ENCODE data around the gene ACBD4. TPM values are rescaled to one million over a fixed set of nuclear protein-coding genes. Genes with fewer than 3 reads are reported as not detected.

Gene ACBD4
- total RNA-seq, 2 experiments from 2014 or later, result 24.8 to 26.3 TPM

DNA sequence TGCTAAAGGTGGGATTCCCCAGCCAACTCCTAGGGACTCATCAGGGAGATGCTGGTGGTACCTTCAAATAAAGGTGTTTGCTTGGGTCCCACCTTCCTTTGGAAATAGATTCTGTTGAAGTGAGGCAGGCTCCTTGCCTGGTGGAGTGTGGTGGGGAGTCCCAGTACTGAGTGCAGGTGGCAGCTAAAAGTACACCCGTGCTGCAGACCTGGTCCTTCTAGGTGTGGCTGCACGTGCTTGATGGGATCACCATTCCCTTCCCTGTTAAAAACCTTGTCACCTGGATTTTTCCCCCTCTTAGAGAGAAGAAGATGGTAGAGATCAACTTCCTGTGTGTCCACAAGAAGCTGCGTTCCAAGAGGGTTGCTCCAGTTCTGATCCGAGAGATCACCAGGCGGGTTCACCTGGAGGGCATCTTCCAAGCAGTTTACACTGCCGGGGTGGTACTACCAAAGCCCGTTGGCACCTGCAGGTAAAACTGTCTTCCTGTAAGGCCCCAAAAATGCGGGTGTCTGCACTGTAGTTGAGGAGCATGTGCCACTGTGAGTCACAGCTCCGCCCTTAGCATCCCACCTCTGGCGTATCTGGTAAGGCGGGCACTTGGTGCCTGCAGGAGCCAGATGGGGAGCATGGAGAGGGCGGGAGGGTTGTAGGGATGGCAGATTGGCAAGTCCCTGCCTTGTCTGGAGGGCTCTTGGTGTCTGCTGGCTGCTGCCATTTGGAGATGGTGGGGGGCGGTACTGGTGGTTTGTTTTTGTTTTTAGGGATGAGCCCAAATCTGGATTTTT, 37.2 kb upstream of the ACBD4 start:
- TF ChIP-seq, protein P1, sequence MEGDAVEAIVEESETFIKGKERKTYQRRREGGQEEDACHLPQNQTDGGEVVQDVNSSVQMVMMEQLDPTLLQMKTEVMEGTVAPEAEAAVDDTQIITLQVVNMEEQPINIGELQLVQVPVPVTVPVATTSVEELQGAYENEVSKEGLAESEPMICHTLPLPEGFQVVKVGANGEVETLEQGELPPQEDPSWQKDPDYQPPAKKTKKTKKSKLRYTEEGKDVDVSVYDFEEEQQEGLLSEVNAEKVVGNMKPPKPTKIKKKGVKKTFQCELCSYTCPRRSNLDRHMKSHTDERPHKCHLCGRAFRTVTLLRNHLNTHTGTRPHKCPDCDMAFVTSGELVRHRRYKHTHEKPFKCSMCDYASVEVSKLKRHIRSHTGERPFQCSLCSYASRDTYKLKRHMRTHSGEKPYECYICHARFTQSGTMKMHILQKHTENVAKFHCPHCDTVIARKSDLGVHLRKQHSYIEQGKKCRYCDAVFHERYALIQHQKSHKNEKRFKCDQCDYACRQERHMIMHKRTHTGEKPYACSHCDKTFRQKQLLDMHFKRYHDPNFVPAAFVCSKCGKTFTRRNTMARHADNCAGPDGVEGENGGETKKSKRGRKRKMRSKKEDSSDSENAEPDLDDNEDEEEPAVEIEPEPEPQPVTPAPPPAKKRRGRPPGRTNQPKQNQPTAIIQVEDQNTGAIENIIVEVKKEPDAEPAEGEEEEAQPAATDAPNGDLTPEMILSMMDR (IDR thresholded peaks at IDR 0.05), result no peak
- no peak overlapping the region for H3K27ac Mint-ChIP-seq
- no peaks in the 10 kb centered on the region for H3K9me3 Mint-ChIP-seq
- H3K4me1 ChIP-seq (ENCODE audit: insufficient read depth, low read length), result no peaks in the 10 kb centered on the region
- H3K36me3 Mint-ChIP-seq (ENCODE audit: low read depth), result peaks cover 79% of the 10 kb centered on the region
- H3K27me3 ChIP-seq (ENCODE audit: control insufficient read depth in 1 of 2, insufficient read depth in 2 of 2, low read length in 2 of 2), result no peaks in the 10 kb centered on the region
- H3K4me3 ChIP-seq (ENCODE audit: low read length), result no peak overlapping the region
- H3K36me3 ChIP-seq (ENCODE audit: insufficient read depth, low read length), result peaks cover 88% of the 10 kb centered on the region
- ATAC-seq (ENCODE audit: poor library complexity) (no peak), DNase-seq (no peak)
- intact Hi-C loops (cut with DNase I, micrococcal nuclease), result loop anchor here in 1 of 2 experiments (2.0 to 5.0 kb wide), 2 partner anchors 76 to 175 kb away; no protein-coding TSS in a partner anchor
- H3K4me3 Mint-ChIP-seq, result no peak overlapping the region
- peaks cover 7% of the 10 kb centered on the region for H3K4me1 Mint-ChIP-seq (ENCODE audit: low read depth)
- no peaks in the 10 kb centered on the region for H3K9me3 ChIP-seq (ENCODE audit: control insufficient read depth in 1 of 2, insufficient read depth in 1 of 2, low read length in 2 of 2)
- ChIA-PET POLR2A (no interaction called here), CTCF (interaction anchor here (1.0 to 1.7 kb wide), 8 partner anchors 14 to 319 kb away, joined by 3 to 7 read pairs (median 5); no protein-coding TSS in a partner anchor)
- H3K27ac ChIP-seq (ENCODE audit: low read depth in 1 of 2, low read length in 2 of 2), result no peak overlapping the region
- no peaks in the 10 kb centered on the region for H3K27me3 Mint-ChIP-seq

DNA sequence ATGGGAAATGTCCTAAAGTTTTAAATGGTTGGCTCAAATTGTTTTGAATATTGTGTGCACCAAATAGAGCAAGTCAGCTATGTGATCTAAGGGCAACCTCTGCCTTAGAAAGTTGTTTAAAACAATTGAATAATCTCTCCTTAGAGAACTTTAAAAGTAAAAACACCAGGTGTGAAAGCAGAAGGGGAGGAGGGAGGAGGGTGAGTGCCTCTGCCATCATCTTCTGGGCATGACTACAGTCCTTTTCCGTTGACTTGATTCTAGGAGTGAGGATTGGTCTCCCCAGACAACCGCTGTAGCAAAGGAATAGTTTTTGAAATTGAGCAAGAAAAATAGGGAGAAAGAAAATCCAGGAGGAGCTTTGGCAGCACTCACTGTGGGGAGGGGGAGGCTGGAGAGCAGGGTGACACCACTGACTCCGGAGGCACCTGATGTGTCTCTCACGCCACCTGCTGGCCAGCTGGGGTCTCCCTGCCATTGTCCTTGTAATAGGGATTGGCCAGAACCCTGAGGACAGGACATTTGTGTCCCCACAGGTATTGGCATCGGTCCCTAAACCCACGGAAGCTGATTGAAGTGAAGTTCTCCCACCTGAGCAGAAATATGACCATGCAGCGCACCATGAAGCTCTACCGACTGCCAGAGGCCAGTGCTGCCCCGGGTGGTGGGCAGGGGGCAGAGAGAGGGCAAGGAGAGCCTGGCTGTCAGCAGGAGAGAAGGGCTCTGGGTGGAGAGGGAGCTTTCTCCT, 36.4 kb upstream of the ACBD4 start:
- ChIA-PET POLR2A (interaction anchor here (0.7 kb wide), 2 partner anchors 48 to 51 kb away, joined by 3 read pairs; no protein-coding TSS in a partner anchor), CTCF (interaction anchor here (0.6 to 1.7 kb wide), 11 partner anchors 10 to 324 kb away, joined by 3 to 7 read pairs (median 4); no protein-coding TSS in a partner anchor)
- H3K27me3 ChIP-seq (ENCODE audit: control insufficient read depth in 1 of 2, insufficient read depth in 2 of 2, low read length in 2 of 2), result no peaks in the 10 kb centered on the region
- TF ChIP-seq, protein P1 (IDR thresholded peaks at IDR 0.05), result peak; percentile 91
- Mint-ChIP-seq H3K27ac (no peak overlapping the region), H3K27me3 (no peaks in the 10 kb centered on the region), H3K36me3 (ENCODE audit: low read depth) (peaks cover 78% of the 10 kb centered on the region), H3K9me3 (no peaks in the 10 kb centered on the region), H3K4me1 (ENCODE audit: low read depth) (peaks cover 7% of the 10 kb centered on the region), H3K4me3 (no peak overlapping the region)
- DNase-seq, result peak; percentile 61 to 86 (median 72)
- intact Hi-C loops (cut with DNase I, micrococcal nuclease), result loop anchor here (1.0 to 5.0 kb wide), 3 partner anchors 77 to 324 kb away; no protein-coding TSS in a partner anchor
- peaks cover 88% of the 10 kb centered on the region for H3K36me3 ChIP-seq (ENCODE audit: insufficient read depth, low read length)
- H3K27ac ChIP-seq (ENCODE audit: low read depth in 1 of 2, low read length in 2 of 2), result no peak overlapping the region
- H3K9me3 ChIP-seq (ENCODE audit: control insufficient read depth in 1 of 2, insufficient read depth in 1 of 2, low read length in 2 of 2), result no peaks in the 10 kb centered on the region
- H3K4me3 ChIP-seq (ENCODE audit: low read length), result no peak overlapping the region
- no peaks in the 10 kb centered on the region for H3K4me1 ChIP-seq (ENCODE audit: insufficient read depth, low read length)
- ATAC-seq (ENCODE audit: poor library complexity), result peak; percentile 90

DNA sequence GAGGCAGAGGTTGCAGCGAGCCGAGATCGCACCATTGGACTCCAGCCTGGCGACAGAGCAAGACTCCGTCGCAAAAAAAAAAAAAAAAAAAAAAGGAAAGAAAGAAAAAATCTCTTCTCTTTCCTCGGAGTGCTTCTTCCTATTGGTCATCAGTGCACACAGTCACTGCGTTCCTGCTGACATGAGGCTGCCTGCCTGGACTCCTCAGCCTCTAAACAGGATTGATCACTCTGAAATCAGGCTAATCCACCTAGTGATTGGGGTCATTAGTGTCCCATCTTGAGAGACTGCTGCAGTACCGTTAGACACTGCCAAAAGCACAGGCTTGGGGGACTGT, 34.0 kb upstream of the ACBD4 start:
- CTCF ChIA-PET, result no interaction called here
- intact Hi-C loops (cut with DNase I, micrococcal nuclease), result loop anchor here in 1 of 2 experiments (2.0 kb wide), 1 partner anchor 331 kb away; no protein-coding TSS in a partner anchor
- peaks cover 89% of the 10 kb centered on the region for H3K36me3 ChIP-seq (ENCODE audit: insufficient read depth, low read length)
- no peak overlapping the region for H3K27ac Mint-ChIP-seq
- ATAC-seq (ENCODE audit: poor library complexity) (no peak), DNase-seq (no peak)
- H3K27ac ChIP-seq (ENCODE audit: low read depth in 1 of 2, low read length in 2 of 2), result no peak overlapping the region
- peaks cover 83% of the 10 kb centered on the region for H3K36me3 Mint-ChIP-seq (ENCODE audit: low read depth)
- no peaks in the 10 kb centered on the region for H3K27me3 ChIP-seq (ENCODE audit: control insufficient read depth in 1 of 2, insufficient read depth in 2 of 2, low read length in 2 of 2)
- no peaks in the 10 kb centered on the region for H3K9me3 Mint-ChIP-seq
- H3K4me1 ChIP-seq (ENCODE audit: insufficient read depth, low read length), result no peaks in the 10 kb centered on the region
- peaks cover 7% of the 10 kb centered on the region for H3K4me1 Mint-ChIP-seq (ENCODE audit: low read depth)
- POLR2A ChIA-PET, result no interaction called here
- no peaks in the 10 kb centered on the region for H3K27me3 Mint-ChIP-seq
- H3K4me3 Mint-ChIP-seq, result no peak overlapping the region
- TF ChIP-seq, protein P1 (IDR thresholded peaks at IDR 0.05), result no peak
- no peaks in the 10 kb centered on the region for H3K9me3 ChIP-seq (ENCODE audit: control insufficient read depth in 1 of 2, insufficient read depth in 1 of 2, low read length in 2 of 2)
- no peak overlapping the region for H3K4me3 ChIP-seq (ENCODE audit: low read length)

Data from CD4-positive, alpha-beta T cell (primary cell).